Hematopoietic multipotent progenitor cell treated with erythropoietin and hydrocortisone succinate and interleukin-3 and kit ligand, for 17 days (in vitro differentiated cells): Measurements from ENCODE around the gene VPS33A.
"Not testable (repeated sequence)": the region's sequence is repeated elsewhere in the genome, so short reads cannot be mapped to it uniquely, and the experiment has no call there.

Source experiments
- DNase-seq: peaks from one replicate; pipeline ENCODE4 v3.0.0-alpha.2; 2015; ENCODE audit warnings: low spot score

Gene VPS33A

DNA sequence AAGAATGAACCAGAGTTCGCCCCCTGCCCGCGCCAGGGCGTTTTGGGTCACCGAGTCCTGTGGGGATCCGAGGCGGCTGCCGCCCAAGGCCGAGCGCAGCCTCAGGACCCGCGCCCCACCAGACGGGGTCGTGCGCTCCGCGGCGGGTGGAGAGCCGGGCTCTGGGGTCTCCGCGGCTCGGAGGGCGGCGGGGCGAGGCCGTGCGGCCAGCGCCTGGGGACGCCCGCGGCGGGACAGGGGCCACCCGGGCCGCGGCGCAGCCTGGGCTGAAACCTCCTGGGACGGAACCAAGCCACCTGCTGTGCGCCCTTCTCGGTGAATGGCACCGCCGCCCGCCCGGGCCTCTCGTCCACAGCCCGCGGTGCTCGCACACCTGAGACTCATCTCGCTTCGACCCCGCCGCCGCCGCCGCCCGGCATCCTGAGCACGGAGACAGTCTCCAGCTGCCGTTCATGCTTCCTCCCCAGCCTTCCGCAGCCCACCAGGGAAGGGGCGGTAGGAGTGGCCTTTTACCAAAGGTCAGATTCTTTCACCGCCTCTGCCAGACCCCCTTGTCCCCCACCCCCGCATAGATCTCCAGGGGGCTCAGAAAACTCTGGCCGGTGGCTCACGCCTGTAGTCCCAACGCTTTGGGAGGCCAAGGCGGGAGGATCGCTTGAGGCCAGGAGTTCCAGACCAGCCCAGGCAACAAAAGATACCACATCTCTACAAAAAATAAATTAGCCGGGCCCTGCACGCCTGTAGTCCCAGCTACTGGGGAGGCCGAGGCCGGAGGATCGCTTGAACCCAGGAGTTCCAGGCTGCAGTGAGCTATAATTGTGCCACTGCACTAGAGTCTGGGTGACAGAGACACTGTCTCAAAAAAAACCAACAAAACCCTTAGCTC lies 61.9 kb downstream of the VPS33A start:
- no peak for DNase-seq

DNA sequence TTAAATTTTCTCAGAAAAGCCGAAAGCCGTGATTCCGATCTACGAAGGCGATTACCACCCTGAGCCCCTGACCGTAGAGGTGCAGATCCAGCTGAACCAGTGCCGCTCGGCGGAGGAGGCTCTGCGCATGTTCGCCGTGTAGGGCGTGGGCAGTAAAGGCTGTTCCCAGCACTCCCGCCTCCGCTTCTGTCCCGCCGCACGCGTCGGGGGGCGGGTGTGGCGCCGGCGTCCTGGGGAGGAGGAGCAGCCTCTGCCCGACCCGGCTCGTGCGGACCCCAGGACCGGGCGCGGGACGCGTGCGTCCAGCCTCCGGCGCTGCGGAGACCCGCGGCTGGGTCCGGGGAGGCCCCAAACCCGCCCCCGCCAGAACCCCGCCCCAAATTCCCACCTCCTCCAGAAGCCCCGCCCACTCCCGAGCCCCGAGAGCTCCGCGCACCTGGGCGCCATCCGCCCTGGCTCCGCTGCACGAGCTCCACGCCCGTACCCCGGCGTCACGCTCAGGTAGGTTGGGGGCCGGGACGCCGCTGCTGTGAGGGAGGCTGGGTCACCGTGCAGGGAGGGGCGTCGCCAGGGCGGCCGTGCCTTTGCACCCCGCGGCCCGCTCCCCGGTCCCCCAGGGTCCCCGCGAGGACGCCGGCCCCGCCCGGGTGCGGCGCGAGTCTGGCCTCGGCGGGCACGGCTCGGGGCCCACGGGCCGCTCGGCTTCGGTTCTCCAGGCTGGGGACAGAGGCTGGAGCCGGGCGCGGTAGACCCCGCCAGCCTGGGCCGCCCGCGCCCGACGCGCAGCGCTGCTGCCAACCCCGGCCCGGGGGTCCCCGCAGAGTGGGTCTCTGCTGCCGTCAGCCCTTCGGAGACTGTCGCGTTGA lies 62.8 kb downstream of the VPS33A start, which contains the start of gene B3GNT4:
TSS of gene B3GNT4 (plus strand) at position 409 of the 866 bp plus-strand sequence. CDS start 910 bp downstream, outside the sequence.
- no peak for DNase-seq

DNA sequence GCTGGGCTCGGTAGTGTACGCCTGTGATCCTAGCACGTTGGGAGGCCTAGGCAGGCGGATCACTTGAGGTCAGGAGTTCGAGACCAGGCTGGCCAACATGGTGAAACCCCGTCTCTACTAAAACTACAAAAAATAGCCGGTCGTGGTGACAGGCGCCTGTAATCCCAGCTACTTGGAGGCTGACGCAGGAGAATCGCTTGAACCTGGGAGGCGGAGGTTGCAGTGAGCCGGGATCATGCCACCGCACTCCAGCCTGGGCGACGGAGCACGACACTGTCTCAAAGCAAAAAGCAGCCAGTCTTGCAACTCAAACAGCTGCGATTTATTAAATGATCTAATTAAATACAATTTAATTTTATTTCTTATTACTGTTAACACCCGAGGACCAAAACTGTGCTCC lies 63.5 kb downstream of the VPS33A start:
- not testable (repeated sequence) for DNase-seq

DNA sequence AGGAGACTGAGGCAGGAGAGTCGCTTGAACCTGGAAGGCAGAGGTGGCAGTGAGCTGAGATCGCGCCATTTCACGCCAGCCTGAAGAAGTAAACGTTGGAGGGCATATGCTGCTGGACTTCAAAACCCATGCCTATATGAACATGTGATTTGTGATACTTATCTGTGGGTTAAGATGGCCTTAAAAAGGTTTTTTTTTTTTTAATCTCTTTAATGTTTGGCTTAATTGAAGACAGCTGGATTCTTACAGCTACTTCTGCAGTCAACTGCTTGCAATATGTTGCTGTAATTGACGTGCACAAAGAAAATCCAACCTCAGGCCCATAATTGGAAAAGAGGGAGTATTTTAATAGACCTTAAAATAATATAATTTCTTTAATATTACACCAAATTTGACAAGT lies 64.3 kb downstream of the VPS33A start:
- no peak for DNase-seq

DNA sequence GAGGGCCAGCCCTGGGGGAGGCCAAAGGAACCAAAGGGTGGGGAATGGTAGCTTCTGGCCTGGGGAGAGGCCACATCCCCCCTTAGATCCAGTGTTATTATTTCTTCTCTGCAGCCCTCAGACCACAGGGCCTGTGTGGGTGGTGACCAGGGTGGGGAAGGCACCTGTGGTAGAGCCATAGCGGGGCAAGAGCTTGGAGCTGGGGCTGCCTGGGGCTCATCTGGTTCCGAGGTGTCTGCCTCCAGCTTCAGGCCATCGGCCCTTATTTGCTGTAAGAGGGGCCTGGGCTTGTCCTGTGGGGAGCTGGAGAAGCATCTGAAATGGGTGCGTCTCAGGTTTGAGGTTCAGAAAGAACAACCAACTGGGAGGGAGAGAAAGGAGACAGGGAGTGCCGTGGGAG lies 64.9 kb downstream of the VPS33A start:
- DNase-seq = no peak

DNA sequence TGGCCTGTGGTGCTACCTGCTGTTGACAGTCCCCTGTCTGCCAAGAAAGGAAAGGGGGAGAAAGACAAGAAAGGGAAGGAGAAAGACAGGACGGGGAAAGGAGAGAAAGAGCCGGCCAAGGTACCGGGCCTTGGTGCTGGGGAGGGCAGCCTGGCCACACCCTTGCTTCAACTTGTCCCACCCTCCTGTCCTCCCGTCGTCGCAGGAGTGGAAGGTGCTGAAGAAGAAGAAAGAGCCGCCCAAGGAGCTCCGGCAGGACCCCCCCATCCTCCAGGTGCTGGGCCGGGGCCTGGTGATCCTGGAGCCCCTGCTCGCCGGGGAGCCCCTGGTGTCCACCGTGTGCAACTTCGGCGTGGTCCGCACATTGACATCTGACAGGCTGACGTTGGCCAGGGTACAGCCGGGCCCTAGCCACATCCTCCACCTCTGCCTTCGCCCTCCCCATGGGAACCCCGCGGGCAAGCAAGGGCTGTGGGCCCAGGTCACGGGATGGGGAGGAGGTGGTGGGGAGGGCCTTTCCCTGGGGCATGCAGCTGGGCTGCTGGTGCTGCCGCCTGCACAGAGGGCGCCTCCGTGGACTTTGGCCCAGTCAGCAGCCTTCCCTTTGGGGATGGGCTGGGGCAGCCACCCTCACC lies 65.6 kb downstream of the VPS33A start:
- no peak for DNase-seq

DNA sequence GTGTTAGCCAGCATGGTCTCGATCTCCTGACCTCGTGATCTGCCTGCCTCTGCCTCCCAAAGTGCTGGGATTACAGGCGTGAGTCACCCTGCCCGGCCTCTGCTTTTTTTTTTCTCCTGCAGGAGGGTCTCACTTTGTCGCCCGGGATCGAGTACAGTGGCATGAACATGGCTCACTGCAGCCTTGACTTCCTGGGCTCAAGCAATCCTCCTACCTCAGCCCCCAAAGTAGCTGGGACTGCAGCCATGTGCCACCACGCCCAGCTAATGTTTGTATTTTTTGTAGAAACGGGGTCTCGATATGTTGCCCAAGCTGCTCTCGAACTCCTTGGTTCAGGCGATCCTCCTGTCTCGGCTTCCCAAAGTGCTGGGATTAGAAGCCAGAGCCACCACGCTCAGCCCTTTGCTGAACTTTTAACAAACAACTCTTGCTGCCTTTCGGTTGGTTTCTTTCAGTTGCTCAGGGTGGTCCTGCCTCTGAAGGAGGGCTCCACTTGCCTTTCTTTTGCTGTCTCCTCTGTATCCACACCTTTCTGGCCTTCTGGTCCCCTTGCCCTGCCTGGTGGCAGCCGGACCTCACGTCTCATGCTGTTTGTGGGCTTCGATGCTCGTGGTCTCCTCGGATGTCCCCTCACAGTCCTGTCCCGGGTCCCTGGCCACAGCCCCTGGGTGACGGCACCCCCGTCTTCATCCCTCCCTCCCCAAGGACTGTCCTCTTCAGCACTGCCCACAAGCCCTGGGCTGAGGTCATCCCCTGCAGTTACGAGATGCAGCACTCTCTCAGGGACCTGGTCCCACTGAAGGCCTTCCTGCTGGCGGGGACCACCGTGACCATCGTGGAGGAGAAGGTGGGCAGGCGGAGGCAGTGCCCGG lies 66.6 kb downstream of the VPS33A start:
- no peak for DNase-seq

DNA sequence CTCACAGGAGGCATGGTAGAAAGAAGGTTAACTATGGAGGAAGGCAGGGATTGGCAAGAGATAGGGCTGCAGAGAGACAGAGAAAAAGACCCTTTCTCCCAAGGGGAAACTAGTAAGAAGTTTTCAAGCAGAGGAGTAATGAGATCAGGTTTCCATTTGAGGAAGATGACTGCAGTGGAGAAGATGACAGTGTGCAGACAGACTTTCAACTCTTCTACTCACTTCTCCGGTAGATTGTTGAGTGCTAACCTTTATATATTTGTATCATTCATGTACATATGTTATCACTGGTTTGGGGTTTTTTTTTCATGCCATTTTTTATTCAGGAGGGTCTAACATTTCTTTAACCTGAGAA lies 68.7 kb downstream of the VPS33A start:
- DNase-seq = no peak

DNA sequence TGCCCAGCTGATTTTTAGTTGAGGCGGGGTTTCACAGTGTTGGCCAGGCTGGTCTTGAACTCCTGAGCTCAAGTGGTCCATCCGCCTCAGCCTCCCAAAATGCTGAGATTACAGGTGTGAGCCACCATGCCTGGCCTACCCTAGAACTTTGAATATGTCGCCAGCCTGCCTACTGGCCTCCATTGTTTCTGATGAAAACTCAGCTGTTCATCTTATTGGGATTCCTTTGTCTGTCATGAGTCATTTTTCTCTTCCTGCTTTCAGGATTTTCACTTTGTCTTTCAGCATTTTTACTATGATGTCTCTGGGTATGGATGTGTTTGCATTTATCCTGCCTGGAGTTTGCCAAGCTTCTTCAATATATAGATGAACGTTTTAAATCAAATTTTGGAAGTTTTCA lies 70.9 kb downstream of the VPS33A start:
- no peak for DNase-seq

DNA sequence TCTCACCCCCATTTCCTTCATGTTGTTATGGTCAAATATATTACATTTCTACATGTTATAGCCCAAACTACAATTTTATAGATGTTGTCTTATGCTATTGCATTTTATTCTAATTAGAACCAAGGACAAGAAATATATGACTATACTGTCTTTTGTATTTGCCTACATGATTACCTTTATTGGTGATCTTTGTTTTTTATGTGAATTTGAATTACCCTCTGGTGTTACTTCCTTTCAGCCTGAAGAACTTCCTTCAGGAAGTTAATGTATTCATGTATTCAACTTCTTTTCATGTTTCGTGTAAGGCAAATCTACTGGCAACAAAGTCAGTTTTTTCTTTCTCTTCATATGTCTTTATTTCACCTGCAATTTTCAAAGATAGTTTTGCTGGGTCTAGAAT lies 71.5 kb downstream of the VPS33A start:
- no peak for DNase-seq

DNA sequence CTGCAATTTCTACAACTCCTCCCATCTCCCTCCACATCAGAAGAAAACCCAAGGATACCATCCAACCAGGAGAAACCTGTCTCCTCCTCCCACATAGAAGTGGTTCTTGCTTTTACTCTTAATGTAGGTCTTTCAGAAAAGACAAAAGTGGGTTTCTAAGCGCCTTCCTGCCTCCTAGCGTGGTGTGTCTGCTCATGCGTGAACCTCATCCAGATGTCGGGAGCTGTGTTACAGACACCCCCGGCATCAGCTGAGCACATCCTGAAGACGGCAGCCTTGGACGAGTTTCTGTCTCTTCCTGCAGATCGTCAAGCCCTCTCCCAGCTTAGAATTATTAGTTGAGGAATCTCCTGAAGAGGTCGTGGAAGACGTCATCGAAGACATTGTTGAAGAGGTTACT lies 73.9 kb downstream of the VPS33A start:
- DNase-seq = no peak

DNA sequence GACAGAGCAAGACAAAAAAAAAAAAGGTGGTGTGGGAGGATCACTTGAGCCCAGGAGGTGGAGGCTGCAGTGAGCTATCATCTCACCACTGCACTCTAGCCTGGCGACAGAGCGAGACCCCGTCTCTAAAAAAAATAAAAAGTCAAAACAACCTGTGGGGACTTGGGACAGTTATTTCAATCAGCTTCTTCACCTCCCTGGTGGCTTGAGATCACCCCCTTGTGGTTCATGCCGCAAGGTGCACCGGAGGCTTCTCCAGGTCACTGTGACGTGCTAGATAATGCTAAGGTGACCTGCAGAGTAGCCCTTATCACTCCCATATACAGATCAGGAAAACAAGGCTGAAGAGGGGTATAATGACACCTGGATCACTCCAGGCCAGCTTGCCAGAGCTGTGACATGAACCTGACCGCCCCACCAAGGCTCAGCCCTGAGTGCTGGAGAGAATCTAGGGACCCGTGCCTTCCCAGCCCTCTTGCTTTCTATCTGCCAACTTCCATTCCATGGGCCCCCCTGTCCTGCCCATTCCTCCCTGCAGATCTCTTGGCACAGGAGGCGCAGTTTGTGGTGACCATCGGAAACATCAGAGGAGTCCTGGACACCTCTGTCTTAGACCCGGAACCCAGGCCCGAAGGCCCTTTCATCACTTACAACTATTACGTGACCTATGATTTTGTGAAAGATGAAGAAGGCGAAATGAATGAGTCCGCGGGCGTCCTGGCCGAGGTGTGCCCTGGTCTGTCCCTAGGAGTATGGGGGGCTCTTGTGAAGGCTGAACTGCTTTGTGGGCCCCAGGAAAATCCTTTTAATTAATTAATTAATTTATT lies 75.2 kb downstream of the VPS33A start:
- peak; percentile 62 for DNase-seq

DNA sequence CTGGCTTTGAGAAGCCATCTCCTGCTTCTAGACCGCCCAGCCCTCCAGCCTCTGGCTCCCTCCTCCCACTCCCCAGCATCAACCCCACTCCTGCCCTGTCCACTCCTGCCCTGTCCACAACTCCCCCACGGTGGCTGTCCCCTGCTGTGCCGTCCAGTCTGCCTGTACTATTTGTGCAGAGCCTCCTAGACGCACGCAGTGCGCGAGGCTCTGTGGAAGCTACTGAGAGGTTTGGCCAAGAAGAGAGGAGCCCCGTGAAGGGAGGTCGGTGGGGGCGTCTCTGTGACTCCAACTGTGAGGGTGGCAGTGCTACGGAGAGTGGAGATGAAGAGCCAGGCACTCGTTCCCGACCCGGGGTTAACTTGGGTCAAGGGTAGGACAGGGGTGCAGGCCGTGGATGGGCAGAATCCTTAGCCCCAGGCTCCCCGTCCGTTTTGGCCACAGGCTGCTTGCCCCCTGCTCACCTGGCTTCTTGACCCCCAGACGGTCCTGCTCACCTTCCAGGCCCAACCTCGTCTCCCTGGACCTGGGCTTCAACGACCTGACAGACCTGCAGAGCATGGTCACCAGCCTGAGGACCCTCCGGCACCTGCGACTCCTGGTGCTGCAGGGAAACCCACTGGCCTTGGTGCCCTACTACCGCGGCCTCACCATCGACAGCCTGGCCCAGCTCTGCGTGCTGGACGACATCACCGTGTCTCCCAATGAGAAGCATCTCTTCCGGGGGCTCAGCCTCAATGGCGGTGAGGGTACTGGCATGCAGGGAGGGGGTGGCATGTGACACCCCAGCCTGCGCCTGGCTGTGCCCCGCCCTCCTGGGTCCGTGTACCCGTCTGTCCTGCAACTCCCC lies 76.4 kb downstream of the VPS33A start:
- DNase-seq = no peak

DNA sequence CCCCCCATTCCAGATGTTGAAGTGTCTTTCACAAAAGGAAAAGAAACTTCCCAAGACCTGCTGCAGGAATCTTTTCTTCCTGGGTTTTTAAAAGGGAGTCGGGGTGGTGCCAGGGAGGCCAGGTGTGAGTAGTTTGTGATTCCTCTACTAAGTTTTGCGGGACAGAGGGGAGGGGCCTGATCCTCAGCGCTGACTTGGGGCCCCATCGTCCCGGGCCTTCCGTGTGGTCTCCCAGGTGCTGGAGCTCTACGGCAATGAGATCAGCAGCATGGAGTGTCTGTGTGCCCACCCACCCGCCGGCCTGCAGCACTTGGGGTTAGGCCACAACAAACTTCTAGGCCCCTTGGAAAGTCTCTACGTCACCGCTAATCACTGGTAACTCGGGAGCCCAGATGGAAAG lies 78.8 kb downstream of the VPS33A start:
- DNase-seq = no peak

DNA sequence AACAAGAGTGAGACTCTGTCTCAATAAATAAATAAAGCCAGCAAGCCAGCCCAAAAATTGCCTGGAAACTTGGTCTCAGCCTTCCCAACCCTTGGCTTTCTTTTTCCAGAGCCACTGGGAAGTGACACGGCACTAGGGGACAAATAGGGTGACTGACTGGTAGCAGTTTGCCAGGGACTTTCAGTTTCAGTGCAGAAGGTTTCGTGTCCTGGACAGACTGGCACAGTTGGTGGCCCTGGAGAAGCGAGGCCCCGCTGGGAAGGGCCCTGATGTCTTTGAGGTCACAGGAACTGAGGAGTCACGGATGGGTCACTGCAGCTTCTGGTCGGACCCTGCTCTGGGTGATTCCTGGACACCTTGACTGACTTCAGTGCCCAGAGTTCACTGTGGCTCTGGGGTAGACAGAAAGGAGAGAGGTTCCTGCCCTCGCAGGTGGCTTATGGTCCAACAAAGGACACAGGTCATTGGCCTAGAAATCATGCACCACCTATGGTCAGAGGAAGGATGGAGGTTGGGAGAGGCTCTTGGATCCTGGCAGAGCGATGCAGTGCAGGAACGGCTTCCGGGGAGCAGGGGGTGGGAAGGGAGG lies 80.7 kb downstream of the VPS33A start:
- no peak for DNase-seq

DNA sequence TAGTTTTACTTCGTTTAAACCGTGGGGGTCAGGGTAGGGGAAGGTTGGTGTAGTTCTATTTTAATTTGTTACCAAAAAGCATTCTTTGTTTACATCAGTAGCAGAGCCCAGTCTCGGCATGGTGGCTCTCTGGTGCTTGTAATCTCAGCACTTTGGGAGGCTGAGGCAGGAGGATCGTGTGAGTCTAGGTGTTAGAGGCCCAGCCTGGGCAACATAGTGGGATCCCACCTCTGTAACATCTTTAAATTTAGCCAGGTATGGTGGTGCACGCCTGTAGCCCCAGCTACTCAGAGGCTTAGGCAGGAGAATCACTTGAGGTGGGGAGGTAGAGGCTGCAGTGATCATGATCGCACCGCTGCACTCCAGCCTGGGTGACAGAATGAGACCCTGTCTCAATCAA lies 81.2 kb downstream of the VPS33A start:
- no peak for DNase-seq

DNA sequence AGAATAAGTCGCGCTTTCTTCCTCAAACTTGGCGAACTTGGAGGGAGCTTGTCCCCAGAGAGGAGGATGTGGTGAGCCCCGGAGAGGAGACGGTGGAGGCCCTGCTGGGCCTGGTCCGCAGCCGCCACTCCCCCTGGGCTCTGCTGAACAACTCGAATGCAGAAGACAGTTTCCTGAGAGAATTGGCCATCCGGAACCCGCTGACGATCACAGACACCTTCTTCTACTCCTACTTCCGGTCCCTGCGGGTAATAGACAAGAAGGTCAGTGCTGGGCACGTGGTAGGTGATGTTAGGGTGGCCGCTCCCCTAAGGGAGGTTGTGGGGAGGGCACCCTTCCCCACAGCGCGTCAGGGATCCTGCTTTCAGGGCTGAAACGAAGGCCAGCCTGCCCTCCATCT lies 81.8 kb downstream of the VPS33A start:
- DNase-seq = no peak

DNA sequence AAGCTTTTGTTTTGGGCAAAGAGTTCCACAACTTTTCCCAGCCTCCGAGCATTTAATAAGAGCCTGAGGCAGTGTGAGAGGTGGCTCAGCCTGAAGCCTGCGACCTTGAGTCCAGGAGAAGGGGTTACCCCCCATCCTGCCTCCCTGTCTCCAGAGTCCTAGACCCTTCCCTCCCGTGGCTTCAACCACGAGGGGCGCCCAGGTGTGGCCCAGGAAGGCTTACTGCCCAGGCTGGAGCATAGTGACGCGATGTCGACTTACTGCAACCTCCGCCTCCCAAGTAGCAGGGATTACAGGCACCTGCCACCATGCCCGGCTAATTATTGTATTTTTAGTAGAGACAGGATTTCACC lies 82.7 kb downstream of the VPS33A start:
- DNase-seq = no peak

DNA sequence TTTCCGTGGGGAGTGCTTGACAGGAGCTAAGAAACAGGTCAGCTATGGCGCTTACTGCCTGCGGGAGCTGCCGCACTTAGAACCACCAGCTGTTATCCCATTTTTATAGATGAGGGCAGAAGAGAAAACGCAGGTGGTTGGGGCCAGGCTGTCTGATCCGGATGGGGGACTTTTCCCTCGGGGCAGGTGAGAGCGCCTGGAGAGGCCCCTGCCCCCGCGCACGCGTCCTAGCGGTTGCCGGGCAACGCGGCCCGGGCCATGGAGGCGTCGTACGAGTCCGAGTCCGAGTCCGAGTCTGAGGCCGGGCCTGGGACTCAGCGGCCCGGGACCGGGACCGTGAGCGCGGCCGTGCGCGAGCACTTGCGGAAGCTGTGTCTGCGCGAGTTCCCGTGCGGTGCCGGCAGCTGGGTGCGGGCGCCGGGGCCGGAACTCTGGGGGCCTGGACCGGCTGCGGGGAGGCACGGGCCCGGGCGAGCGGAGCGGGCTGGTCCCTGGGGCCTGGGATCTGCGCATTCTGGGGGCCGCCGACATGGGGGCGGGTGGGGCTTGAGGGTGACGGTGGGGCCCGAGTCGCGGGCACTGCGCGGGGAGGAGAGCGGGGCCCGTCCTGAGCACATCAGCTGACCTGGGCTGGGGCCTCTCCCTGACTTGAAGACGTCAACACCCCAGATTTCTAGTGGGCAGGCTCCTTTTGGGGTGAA lies 83.3 kb downstream of the VPS33A start, which contains the start of gene LRRC43:
TSS of gene LRRC43 (plus strand) at position 237 of the 701 bp plus-strand sequence. CDS start at position 259, 22 bp downstream.
- DNase-seq = no peak
